IPS DF 6.9 (cell line): ENCODE measurements around the gene UIMC1.
"Not testable (repeated sequence)": the region's sequence is repeated elsewhere in the genome, so short reads cannot be mapped to it uniquely, and the experiment has no call there.

Experiments used
- DNase-seq: peaks from one replicate; pipeline ENCODE4 v3.0.0-alpha.2; 2013; ENCODE audit warnings: low read depth, low spot score
- H3K27ac ChIP-seq: one replicate; pipeline ENCODE4 v1.5.1; 2013; ENCODE audit warnings: low read length, control low read depth
- H3K27me3 ChIP-seq: 2 replicates; pipeline ENCODE4 v1.6.1; 2013; ENCODE audit warnings: mild to moderate bottlenecking, low read length; ENCODE audit not compliant: control insufficient read depth, insufficient read depth
- H3K36me3 ChIP-seq: 2 replicates; pipeline ENCODE4 v1.6.1; 2013; ENCODE audit warnings: low read length; ENCODE audit not compliant: control insufficient read depth, insufficient read depth
- H3K4me1 ChIP-seq: 2 replicates; pipeline ENCODE4 v1.6.1; 2013; ENCODE audit warnings: low read length; ENCODE audit not compliant: control insufficient read depth, insufficient read depth
- H3K4me3 ChIP-seq: 2 replicates; pipeline ENCODE4 v1.5.1; 2013; ENCODE audit warnings: mild to moderate bottlenecking, low read length
- H3K9me3 ChIP-seq: 2 replicates; pipeline ENCODE4 v1.6.1; 2013; ENCODE audit warnings: low read length, inconsistent platforms; ENCODE audit not compliant: control insufficient read depth, insufficient read depth
- WGBS: extraction: QIAGEN DNeasy Blood & Tissue Kit; methylation state at CpG from one replicate; pipeline ENCODE4 v1.1.7; 2013; ENCODE audit warnings: mixed read lengths, missing lambda C conversion rate; ENCODE audit not compliant: insufficient read length, insufficient coverage; 5-methylcytosine and 5-hydroxymethylcytosine counted together

UIMC1 gene

GRCh38 chr5:177006265-177006972 lies at the start of gene UIMC1:
UIMC1 (minus strand) TSS chr5:177006779; CDS start chr5:176982615, 24,164 bp downstream.
- no peaks in the 10 kb centered on the region for H3K4me1 ChIP-seq
- DNase-seq: no peak
- peak within 1 kb of the TSS; percentile 90 for H3K4me3 ChIP-seq
- no CpG with 5 or more reads among the region's 83 CpGs for WGBS
- no peak within 1 kb of the TSS for H3K27ac ChIP-seq
- H3K9me3 ChIP-seq: no peaks in the 10 kb centered on the region
- no peaks in the 10 kb centered on the region; the same call in 1 of the 2 replicates for H3K36me3 ChIP-seq
- no peaks in the 10 kb centered on the region for H3K27me3 ChIP-seq

GRCh38 chr5:177049285-177049684 lies 42.7 kb upstream of the UIMC1 start:
- Histone ChIP-seq H3K27ac (no peak overlapping the region), H3K4me3 (no peak overlapping the region), H3K36me3 (peaks cover 3% of the 10 kb centered on the region; the same call in 1 of the 2 replicates), H3K27me3 (no peaks in the 10 kb centered on the region), H3K4me1 (no peaks in the 10 kb centered on the region), H3K9me3 (no peaks in the 10 kb centered on the region)
- WGBS: no CpG with 5 or more reads among the region's 5 CpGs
- DNase-seq: no peak

GRCh38 chr5:177048531-177048930 lies 42.0 kb upstream of the UIMC1 start:
- H3K36me3 ChIP-seq, DNase-seq, H3K9me3 ChIP-seq, H3K4me3 ChIP-seq, H3K27me3 ChIP-seq, H3K27ac ChIP-seq, H3K4me1 ChIP-seq: not testable (repeated sequence)
- WGBS: no CpG with 5 or more reads among the region's 7 CpGs

- no peak for DNase-seq
- no peaks in the 10 kb centered on the region for H3K27me3 ChIP-seq
- no peaks in the 10 kb centered on the region for H3K4me1 ChIP-seq
- H3K9me3 ChIP-seq: no peaks in the 10 kb centered on the region
- no peak overlapping the region for H3K4me3 ChIP-seq
- WGBS: no CpG with 5 or more reads among the region's 4 CpGs
- peaks cover 2% of the 10 kb centered on the region; the same call in 1 of the 2 replicates for H3K36me3 ChIP-seq
- no peak overlapping the region for H3K27ac ChIP-seq
Observed at GRCh38 chr5:177045631-177046030, 39.1 kb upstream of the UIMC1 start.

GRCh38 chr5:177044641-177045040 lies 38.1 kb upstream of the UIMC1 start:
- no peaks in the 10 kb centered on the region for H3K27me3 ChIP-seq
- no peak overlapping the region for H3K27ac ChIP-seq
- WGBS: no CpG with 5 or more reads among the region's 1 CpG
- no peak for DNase-seq
- no peaks in the 10 kb centered on the region for H3K9me3 ChIP-seq
- H3K4me1 ChIP-seq: no peaks in the 10 kb centered on the region
- H3K36me3 ChIP-seq: peaks cover 2% of the 10 kb centered on the region; the same call in 1 of the 2 replicates
- H3K4me3 ChIP-seq: no peak overlapping the region

- no peaks in the 10 kb centered on the region for H3K4me1 ChIP-seq
- no peaks in the 10 kb centered on the region for H3K27me3 ChIP-seq
- no peak overlapping the region for H3K27ac ChIP-seq
- no peaks in the 10 kb centered on the region for H3K9me3 ChIP-seq
- H3K36me3 ChIP-seq: peaks cover 2% of the 10 kb centered on the region; the same call in 1 of the 2 replicates
- DNase-seq: no peak
- no peak overlapping the region for H3K4me3 ChIP-seq
- no CpG with 5 or more reads among the region's 1 CpG for WGBS
Observed at GRCh38 chr5:177043958-177044357, 37.4 kb upstream of the UIMC1 start.

GRCh38 chr5:177043114-177043513 lies 36.5 kb upstream of the UIMC1 start:
- H3K4me3 ChIP-seq: no peak overlapping the region
- no CpG with 5 or more reads among the region's 6 CpGs for WGBS
- no peaks in the 10 kb centered on the region for H3K4me1 ChIP-seq
- peaks cover 2% of the 10 kb centered on the region; the same call in 1 of the 2 replicates for H3K36me3 ChIP-seq
- H3K9me3 ChIP-seq: no peaks in the 10 kb centered on the region
- H3K27ac ChIP-seq: no peak overlapping the region
- no peaks in the 10 kb centered on the region for H3K27me3 ChIP-seq
- no peak for DNase-seq

- no peak for DNase-seq
- Histone ChIP-seq H3K27me3 (no peaks in the 10 kb centered on the region), H3K4me1 (no peaks in the 10 kb centered on the region), H3K36me3 (peaks cover 2% of the 10 kb centered on the region; the same call in 1 of the 2 replicates), H3K9me3 (no peaks in the 10 kb centered on the region), H3K4me3 (no peak overlapping the region), H3K27ac (no peak overlapping the region)
- no CpG with 5 or more reads among the region's 2 CpGs for WGBS
Observed at GRCh38 chr5:177041936-177042335, 35.4 kb upstream of the UIMC1 start.

- Histone ChIP-seq H3K9me3 (no peaks in the 10 kb centered on the region), H3K36me3 (peaks cover 2% of the 10 kb centered on the region; the same call in 1 of the 2 replicates), H3K27me3 (no peaks in the 10 kb centered on the region), H3K27ac (no peak overlapping the region), H3K4me3 (no peak overlapping the region), H3K4me1 (no peaks in the 10 kb centered on the region)
- no CpG with 5 or more reads among the region's 3 CpGs for WGBS
- DNase-seq: no peak
Observed at GRCh38 chr5:177040814-177041420, 34.3 kb upstream of the UIMC1 start.

GRCh38 chr5:177036921-177037320 lies 30.3 kb upstream of the UIMC1 start:
- no CpG with 5 or more reads among the region's 5 CpGs for WGBS

More at GRCh38 chr5:177036921-177037320, 30.3 kb upstream of the UIMC1 start:
- H3K4me3 ChIP-seq: no peak overlapping the region
- no peaks in the 10 kb centered on the region for H3K27me3 ChIP-seq
- no peak for DNase-seq
- no peaks in the 10 kb centered on the region; the same call in 1 of the 2 replicates for H3K36me3 ChIP-seq
- H3K4me1 ChIP-seq: no peaks in the 10 kb centered on the region
- no peaks in the 10 kb centered on the region for H3K9me3 ChIP-seq
- no peak overlapping the region for H3K27ac ChIP-seq
